Stimulated activated CD4-positive, alpha-beta T cell treated with anti-CD3 and anti-CD28 coated beads, Interleukin-1b, Interleukin-23, amount 100 ng/mL, for 24 hours (primary cell): Measurements from ENCODE around the gene CCDC192.
"Not testable (repeated sequence)": the region's sequence is repeated elsewhere in the genome, so short reads cannot be mapped to it uniquely, and the experiment has no call there.

ENCODE experiments used
- DNase-seq, 4 experiments: peaks; one replicate each; pipeline ENCODE4 v3.0.0-alpha.2; 2020; ENCODE audit warnings: low read depth in 4 of 4, low spot score in 1 of 4

CCDC192 gene, protein sequence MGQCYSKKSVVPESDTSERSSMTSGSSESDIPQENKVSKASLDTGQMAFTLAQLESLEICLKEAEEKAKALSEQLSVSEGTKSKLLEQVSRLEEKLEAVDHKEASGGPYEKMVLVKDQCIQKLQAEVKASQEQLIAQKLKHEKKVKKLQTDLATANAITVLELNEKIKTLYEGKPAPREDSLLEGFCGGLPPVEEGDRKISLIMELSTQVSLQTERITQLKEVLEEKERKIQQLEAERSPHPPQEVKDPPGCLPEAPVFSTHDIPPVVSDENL

DNA sequence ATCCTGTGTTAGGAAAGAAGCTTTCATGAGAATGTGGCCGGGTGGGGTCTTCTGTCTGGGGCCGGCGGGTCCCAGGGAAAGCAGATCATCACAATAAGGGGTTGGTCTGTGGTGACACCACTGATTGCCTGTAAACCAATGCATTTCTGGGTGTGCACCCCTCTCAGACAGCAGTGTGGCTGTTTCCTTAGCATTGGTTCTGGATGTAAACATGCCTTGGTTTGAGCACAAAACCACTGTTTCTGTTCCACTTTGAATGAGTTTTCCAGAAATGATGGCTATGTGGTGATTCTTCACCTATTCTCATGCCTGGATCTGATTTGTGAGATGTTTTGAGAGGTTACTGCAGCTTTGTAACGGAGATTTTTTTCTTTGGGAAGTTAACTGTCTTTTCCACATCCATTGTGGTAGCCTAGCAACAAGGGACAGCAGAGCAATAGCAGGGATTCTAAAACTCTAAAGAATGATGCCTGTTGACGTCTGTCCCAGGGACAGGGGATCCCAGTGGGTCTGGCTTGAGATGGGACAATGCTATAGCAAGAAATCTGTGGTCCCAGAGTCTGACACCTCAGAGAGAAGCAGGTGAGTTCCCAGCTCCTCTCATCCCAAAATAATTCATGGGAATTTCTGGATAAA lies at the start of gene CCDC192:
TSS of gene CCDC192 (plus strand) at position 466 of the 636 bp plus-strand sequence. CDS start at position 521, 55 bp downstream.
- no peak for DNase-seq

DNA sequence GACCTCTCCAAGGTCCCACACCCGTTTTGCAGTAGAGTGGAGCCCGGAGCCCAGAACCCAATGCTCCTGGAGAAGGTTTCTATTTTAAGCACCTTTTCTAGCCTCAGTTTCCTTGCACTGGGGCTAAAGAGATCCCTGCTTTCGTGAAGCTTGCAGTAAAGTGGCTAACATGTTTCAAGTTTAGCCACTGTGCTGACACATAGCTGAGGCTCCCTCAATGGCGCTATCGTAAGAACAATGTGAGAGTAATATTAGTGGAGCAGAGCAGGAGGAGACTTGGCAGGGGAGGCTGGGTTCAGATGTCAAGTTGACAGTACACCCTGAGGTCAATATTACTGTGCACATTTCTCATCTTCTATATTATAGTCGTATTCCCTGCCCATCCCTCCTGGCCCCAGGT lies 46.4 kb upstream of the CCDC192 start:
- no peak for DNase-seq

DNA sequence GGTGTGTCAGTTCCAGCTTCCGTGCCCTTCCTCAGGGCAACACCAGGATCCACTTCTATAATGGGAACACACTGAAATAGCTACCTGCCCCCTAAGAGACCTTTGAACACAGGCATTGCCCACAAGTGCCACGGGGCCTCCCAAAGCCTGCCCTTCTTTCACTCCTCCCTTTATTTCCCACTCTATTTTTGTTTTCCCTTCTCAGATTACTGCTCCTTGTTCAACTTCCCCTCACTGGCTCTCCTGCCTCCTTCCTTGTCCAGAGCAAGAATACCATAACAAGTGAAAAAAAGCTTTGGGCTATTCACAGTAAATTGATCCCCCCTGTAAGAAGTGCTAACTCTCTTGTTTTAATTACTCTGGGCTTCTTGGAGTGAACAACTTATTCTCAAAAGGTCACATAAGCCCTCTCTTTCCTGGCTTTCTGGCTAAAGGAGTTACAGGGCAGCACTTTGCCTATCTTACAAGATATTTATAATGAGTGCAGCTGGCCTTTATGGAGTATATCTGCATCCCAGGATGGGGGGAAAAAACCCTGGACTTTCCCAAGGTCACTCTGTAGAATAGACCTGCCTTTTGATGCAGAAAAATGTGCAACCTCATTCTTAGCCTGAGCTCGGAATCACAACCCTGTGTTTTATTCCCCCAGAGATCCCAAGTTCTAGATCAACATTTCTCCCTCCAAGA lies 43.0 kb upstream of the CCDC192 start:
- no peak for DNase-seq

DNA sequence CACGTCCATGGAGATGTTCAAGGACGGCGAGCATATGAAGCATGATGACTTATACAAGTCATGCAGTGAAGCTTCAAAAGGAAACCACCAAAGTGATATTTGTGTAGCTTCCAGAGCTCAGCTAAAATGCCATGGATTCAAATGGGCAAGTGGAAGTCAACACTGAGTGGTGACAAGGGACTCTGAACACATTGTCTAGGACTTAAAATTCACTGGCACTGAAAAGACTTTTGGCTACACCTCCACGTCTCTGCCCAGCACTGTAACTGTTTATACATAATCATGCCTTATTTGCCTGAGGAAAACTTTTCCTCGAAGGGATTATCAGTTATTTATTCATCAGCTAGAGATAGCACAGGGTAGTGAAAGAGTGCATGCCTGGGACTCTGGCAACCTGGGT lies 39.1 kb upstream of the CCDC192 start:
- no peak for DNase-seq

DNA sequence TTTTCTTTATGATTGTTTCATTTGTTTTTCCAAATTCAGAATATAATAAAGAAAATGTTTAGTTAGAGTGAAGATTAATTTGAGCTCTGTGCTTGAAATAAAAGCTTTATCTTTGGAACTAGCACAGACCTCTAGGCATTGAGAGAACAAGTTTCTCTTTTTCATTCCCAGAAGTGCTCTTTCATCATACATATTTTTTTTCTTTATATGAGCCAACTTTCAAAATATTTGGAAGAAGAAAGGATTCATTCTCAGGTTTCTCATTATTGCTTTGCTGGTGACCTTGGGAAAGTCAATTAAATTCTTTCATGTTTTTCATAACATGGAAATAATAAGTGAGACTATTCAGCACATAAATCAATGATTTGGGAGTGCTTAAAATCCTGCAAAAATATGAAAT lies 37.5 kb upstream of the CCDC192 start:
- DNase-seq: no peak

DNA sequence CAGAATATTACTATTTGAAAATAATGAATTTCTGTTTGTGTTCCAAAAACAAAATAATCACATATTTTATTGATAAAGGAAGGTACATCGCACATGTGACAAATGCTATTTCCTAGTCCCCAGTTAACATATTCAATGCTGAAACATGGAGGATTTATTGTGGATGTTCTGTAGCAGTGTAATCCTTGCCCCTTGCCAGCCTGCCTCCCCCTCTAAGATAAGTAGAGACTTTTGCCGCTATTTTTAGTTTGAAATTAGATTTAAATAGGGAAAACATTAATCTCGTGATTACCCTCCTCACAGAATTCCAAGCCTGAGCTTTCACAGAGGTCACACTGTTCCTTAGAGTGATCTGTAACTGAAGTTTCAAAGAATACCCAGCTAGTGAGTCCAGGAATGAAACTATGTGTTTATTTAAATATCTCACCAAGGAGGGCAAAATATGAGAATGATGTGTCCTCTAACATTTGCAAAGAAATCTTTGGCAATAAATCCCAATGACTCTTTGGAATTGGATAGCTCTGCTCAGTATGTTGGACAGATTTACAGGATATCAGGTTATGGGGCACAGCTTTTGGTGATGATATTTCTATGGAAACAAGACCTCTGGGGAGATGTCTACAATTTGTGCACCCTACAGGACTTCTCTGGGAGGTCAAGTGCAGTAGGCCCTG lies 37.0 kb upstream of the CCDC192 start:
- DNase-seq: no peak

DNA sequence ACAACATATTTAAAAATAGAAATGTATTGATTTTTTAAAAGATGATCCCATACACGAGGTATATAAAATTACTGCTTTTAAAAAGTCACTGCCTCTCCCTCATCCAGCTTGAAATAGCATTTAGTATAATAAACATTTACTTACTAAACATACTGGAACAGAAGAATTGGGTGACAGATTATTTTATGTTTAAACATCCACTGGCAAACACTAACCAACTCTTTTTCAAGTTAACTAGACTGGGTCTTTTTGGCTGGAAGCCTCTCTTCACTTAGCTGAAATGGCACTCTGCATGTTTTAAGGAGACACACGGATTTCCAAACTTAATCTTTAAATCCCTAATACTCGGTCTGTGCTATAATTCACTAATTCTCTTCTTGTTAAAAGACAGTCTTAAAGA lies 35.3 kb upstream of the CCDC192 start:
- DNase-seq: no peak

DNA sequence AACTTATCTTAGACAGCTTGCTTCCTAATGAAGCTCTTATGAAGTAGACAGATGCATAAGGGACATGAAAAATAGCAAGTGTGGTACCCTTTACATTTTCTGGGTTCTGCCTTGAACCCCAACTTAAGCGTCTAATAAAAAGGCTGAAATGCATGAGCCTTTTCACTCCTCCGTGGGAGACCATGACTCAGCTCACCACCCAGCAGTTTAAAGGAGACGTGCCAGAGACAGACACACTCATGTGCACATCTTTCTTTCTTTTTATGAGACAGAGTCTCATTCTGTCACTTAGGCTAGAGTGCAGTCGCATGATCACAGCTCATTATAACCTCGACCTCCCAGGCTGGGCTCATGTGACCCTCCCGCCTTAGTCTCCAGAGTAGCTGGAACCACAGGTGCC lies 32.0 kb upstream of the CCDC192 start:
- DNase-seq: no peak

DNA sequence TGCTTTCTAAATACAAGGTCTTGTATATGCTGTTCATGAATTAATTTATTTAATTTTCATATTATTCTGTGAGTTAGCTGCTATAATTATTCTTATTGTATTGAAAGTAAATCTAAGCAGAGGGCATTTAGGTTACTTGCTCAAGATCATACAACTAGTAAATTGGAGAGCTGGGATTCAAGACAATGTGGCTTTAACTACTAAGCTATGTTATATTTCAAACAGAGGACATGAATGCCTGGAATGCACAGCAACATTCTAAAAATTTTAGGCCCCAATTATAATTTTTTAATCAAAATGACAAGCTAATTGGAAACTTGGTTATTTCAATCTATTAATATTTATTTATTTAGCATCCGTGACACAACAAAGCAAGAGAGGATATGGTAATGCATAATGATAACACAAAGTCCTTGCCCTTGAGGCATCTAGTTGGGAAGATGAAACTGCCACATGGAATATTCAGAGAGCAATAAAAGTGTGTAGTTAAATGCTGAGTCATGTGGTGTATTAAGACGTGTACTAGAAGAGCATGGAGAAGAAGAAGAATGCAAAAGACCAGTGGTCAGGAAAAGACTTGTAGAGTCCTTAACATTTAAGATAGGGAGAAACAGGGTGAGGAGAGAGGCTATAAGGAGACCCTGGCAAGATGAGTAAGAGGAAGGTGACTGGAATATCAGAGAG lies 29.9 kb upstream of the CCDC192 start:
- no peak for DNase-seq

DNA sequence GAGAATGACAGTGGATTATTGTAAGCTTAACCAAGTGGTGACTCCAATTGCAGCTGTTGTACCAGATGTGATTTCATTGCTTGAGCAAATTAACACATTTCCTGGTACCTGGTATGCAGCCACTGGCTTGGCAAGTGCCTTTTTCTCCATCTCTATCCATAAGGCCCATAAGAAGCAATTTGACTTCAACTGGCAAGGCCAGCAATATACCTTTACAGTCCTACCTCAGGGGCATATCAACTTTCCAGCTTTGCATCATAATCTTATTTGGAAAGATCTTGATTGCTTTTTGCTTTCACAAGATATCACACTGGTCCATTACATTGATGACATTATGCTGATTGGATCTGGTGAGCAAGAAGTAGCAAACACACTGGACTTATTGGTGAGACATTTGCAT lies 26.2 kb upstream of the CCDC192 start:
- DNase-seq: not testable (repeated sequence)

DNA sequence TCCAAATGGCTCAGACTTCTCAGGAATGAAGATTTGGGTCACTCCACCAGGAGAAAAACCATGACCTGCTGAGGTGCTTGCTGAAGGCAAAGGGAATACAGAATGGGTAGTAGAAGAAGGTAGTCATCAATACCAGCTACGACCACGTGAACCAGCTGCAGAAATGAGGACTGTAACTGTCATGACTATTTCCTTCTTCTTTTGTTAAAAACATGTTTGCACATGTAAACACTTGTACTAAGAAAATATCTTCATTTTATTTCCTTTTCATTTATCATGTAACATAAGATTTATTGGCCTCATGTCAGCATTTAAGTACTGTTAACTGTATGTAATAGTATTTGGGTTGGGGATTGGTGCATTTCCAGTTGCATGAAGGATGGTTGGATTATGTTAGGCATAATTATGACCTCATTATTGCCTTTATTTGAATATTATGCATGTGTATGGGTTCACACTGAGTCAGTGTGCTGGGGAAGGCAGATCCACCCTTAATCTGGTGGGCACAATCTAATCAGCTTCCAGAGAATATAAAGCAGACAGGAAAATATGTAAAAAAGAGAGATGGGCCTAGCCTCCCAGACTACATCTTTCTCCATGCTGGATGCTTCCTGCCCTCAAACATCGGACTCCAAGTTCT lies 23.4 kb upstream of the CCDC192 start:
- DNase-seq: not testable (repeated sequence)

DNA sequence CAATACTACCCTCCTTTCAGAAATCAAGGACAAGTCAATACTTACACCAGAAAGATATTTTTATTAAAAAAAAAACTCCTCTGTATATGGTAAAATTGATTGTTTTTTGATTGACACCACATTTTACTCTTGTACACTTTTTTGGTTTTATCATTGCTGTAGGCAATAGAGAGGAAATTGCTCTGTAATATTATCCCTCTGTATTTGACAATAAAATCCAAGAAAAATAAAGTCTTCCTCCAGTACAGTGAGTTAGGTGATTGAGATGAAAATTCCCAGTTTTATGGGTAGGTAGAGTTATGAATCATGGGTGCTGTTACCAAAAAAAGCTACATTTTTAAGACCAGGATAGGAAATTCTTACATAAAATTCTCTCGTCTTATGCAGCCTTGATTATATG lies 22.6 kb upstream of the CCDC192 start:
- no peak for DNase-seq

DNA sequence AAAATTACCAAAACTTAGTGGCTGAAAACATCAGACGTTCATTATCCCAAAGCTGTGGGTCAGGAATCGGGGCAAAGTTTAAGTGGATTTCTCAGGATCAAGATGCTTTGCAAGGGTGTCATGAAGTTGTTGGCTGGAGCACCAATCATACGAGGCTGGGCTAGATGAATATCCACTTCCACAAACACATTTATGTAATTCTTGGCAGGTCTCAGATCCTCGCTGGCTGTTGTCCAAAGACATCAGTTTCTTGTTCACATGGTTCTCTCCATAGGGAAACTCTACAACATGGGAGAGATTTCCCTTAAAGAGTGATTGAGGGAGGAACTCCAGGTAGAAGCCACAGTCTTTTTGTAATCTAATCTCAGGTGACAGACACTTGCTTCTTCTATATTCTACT lies 20.2 kb upstream of the CCDC192 start:
- DNase-seq: no peak

DNA sequence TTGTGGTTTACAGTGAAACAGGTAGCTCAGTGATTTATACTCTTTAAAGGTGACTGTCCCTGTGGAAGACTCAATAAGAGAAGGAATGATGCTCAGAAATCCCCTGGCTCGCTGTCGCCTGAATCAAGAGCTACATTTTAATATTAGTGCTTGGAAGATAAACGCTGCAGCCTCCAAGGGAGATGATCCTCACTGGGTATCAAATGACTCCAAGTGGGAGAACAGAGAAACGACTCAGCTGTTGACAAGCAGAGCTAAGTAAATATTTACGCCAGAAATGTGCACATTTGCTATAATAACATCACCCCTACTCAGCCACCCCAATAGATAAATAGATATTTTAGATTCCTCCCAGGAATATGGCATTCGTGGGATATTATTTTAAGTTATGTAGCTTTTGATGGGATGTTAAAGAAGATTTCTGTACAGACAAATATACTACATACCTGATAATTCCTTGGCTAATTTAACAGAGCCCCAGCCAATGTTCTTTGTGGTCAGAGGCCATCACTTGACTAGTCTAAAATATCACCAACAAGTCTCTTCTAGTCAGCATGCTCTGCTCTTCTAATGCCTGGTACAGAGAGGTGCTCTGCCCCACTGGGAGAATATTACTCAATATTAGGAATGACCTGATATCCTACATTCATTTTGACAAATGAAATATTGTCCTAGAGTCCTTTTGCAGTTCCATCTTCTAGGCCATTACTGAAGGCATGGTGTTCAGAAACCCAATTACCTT lies 18.3 kb upstream of the CCDC192 start:
- DNase-seq: no peak

DNA sequence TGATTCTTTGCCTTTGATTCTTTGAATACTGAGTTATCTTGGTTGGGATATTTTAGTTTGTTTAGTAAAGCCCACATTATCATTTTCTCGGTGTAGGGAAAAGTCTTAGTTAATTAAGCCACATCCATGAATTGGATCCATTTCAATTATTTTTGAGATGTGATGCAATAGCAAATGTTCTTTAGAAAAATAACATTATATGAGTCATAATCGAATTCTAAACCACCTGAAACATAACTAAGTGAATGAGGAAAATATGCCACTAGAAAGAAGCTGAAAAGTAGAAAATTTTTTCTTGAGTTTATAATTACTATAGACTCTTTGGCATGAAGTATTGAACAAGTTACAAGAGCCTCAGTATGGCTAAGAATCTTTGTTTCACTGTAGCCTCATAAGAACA lies 17.5 kb upstream of the CCDC192 start:
- no peak for DNase-seq

DNA sequence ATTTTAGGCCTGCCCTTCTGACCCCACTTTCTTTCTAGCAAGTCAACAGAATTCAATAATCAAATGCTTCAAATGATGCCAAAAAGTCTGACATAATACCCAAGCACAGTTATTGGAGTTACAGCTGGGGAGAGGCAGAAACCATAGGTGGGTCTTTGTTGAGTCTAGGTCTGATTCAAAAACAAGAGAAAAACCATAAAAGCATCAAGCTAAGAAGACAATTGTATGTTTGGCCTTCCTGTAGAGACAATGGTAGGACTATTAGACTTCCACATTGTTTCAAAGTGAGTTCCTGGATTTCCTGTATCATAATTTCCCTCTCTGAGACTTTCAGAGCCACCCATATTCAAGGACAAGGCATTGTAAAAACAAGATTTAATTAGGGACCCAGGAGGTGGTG lies 16.8 kb upstream of the CCDC192 start:
- DNase-seq: no peak

DNA sequence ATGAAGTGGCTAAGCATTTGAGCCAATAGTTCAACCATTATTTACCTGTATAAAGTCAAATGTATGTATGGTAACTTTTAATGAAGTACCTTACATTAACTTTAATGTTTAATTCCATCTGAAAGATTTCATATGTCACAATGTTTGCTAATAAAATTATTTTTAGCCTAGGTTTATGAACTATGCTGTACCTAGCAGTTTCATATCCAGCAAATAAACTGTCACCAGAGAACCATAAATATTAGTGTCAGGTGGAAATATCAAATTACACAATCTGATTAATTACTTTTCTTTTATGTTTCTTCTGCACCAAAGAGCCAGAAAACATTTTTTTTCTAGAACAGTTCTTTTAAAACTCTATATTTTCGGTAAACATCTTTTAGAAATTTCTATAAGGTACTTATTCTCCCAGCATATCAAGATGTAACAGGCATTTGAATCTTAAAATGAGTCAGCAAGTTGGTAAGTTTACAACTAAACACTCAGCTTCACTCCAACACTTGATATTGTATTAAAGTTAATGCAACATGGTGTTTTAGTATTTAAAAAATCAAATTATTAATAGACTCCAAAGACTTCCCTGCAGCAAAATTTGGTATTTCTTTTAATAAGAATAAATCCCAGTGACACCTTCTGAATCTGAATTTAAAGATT lies 8.5 kb upstream of the CCDC192 start:
- DNase-seq: no peak

DNA sequence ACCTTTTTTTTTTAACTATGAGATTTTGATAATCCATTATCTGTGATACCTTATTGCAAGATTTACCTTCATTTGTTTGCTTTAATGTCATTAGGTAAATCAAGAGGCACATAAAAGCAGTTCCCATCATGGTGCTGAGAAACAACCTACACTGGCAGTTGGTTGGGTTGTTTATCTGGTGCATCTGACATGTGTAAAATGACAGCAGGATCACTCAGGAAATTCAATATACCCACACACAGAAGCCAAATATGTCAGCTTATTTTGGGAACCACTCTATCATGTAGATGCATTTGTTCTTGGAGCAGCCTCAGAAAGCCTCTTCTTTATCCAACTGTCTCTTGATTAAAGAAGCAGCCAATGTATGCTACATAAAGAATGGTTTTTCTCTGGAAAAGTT lies 7.8 kb upstream of the CCDC192 start:
- no peak for DNase-seq

DNA sequence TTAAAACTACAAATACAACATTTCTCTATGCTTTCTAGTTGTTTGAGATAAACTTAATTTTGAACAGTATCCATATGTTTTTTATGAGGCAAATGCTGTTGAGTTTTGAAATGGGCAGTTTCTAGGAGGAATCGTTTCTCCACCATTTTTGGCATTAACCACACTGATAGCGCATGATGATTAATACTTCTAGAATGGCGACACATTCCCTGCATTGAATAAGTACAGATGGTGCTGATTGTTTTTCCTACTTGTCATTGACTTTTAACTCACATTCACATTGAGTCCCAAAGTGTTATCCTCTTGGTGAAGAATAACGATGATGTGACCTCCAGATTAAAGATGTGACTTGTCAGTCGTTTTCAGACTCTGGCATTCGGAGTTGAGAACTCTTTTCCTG lies 6.5 kb upstream of the CCDC192 start:
- DNase-seq: no peak
